Posterior vena cava (tissue), 2 donors: ENCODE data around the gene RHAG. TPM values are rescaled to one million over a fixed set of nuclear protein-coding genes. Genes with fewer than 3 reads are reported as not detected.
"Not testable (repeated sequence)": the region's sequence is repeated elsewhere in the genome, so short reads cannot be mapped to it uniquely, and the experiment has no call there.

ENCODE experiments used
- DNase-seq: peaks from one replicate; pipeline ENCODE4 v3.0.0-alpha.2; 2020; ENCODE audit warnings: low spot score
- intact Hi-C, 2 donors: fragments of 100-400 bp; cut with DNase I; formaldehyde crosslinking; loops; one replicate each; pipeline versions ENCODE4 v1.14.1 to v1.14.2; 2022 to 2023
- total RNA-seq, 2 donors: library from RNA; stranded (reverse); fragmentation: NEBNext Ultra II Directional; extraction: Animal tissue kit (Norgen Biotek cat#: 25700); gene quantifications; one replicate each; pipeline ENCODE4 v1.2.1, GENCODE V29; 2021
- donor health status: DM: yes; HTN: yes; CAD: no.
- donor health status: DM: yes; HTN: yes; CAD: no.

RHAG gene
- total RNA-seq, 2 donors from 2014 or later: 0.28 TPM; not detected in 1

DNA sequence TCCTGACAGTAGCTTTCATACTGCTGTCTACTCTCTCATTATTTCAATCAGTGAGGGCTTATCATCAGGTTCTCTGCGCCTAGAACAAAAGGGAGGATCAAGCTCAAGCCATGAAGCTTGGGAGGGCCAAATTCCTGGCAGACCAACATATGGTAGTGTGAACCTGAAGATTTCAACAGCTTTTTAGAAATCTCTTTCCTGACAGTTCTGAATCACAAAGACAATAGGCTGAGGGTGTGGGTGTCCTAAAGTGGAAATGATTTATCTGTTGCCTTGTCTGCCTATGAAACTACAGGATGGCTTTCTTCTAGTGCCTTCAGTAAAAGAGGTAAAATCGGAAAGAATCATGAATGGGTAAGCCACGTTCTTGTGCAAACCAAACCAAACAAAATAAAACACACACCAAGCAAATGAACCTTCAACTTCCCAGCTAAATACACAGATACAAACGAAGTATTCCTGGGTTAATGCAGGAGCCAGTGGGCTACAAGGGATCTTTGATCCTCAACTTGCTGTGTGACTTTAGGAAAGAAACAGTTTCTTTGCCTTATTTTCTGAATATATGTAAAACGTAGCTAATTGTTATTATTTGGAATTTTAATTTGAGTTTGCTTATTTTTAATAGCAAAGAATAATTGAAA lies 2.7 kb upstream of the RHAG start:
- DNase-seq: no peak
- intact Hi-C loops: no loop called here

DNA sequence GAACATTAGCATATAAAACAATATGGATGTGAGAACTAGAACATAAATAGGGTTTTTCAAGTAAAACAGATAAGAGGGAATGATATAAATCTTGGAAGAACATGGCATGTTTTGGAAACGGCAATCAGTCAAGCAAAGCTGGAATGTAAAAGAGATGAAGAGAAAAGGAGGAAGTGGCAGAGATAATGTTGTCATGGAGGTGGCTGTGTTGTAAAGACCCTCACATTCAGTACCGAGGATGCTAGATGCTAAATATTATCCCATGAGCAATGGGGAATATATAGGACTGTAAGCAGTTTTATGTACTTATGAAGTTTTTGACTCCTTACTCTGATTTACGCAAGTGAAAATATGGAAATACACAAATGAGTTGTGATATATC lies 702 bp upstream of the RHAG start:
- intact Hi-C loops: no loop called here
- DNase-seq: no peak

DNA sequence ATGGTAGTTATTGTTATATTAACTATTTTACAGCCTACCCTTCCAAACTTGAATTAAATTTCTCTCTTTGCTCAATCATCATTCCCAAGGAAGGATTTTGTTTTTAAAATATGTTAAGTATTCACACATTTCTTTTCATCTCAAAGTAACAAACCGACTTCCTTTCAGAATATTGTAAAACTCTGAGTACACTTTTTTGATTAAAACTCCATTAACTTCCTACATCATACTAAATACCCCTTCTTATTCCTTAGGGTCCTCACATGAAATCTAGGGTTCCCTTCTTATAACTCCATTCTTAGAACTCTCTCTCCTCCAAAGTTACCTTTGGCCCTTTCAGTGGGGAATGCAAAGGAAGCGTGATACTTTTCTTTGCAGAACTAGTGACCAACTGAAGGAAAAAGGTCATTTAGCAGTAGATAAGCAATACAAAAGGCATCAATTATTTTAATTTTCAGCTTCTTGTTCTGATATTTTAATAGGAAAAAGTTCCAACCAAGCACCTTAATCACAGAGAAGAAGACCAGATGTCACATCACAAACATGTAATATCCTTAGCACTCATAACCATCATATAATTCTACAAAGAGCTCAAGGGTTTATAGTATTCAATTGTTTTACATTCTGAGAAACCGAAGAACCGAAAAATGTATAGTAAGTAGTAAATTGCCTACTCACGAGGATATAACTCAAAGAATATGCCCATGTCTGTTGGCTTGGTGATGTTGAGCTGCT lies 494 bp downstream of the RHAG start:
- DNase-seq: no peak
- intact Hi-C loops: no loop called here

DNA sequence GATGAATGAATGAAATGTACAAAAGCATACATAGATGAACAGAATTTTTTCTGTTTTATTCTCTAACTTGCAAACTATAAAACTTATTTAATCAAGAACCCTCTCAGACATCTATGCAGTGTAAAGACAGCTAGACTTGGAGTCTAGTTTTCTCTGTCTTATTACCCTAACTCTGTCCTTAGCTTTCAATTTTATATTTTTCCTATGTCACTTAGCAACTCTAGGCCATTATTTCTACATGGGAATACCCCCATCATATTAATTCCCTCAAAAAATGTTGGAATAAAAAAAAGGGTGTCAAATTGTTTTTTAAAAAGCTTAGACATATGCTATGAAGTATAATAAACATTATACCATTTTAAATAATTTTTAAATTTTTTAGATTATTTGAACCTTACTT lies 1.2 kb downstream of the RHAG start:
- intact Hi-C loops: no loop called here
- no peak for DNase-seq

DNA sequence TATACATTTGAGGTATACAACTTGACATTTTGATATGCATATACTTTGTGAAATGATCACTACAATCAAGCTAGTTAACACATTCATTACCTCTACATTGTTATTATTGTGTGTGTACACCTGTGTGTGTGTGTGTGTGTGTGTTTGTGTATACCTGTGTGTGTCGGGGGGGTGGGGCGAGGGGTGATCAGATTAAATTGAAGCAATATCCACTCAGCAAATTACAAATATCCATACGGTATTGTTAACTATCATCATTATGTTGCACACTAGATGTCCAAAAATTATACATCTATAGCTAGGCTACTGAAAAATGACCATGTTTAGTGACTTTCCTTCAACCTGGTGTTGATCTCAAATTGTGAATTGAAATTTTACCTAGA lies 1.8 kb downstream of the RHAG start:
- intact Hi-C loops: no loop called here

DNA sequence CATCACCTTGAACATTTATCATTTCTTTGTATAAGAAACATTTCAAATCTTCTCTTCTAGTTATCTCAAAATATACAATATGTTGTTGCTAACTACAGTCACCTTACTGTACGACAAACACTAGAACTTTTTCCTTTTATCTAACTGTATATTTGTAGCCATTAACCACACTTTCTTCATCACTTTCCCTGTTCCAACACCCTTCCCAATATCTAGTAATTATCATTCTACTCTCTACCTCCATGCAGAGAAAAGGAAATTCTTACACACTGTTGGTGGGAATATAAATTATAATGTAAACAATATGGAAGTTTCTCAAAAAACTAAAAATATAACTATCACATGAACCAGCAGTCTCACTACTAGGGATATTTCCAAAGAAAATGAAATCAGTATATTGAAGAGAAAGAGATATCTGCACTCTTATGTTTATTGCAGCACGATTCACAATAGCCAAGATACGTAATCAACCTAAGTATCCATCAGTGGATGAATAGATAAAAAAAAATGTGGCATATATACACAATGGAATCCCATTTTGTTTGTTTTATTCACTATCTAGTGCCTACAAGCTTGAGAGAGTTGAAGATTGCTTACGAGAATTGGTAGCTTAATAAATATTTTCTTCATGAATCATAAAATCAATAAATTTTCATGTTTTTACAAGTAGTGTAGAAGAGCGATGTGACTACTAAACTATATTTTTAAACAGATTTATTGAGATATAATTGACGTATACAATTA lies 2.4 kb downstream of the RHAG start:
- DNase-seq: no peak
- intact Hi-C loops: no loop called here

More for the DNA sequence above, 1.8 kb downstream of the RHAG start:
- DNase-seq: no peak

DNA sequence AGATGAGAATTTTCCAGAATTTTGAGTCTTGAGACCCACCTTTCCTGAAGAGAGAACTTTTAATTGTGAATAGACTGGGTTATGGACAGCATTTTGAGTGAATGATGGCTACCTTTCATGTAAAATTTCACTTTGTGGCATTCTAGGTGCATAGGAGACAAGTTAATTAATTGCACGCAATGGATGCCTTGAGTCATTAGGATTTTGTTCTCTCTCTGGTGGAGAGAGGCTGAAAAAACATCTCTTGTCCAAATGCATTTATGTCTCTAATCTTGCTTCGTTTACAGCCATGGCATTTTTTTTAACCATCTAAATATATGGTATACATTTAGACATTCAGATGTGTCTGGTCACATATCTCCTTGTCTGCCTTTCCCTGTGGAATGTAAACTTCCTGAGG lies 3.1 kb downstream of the RHAG start:
- DNase-seq: no peak

DNA sequence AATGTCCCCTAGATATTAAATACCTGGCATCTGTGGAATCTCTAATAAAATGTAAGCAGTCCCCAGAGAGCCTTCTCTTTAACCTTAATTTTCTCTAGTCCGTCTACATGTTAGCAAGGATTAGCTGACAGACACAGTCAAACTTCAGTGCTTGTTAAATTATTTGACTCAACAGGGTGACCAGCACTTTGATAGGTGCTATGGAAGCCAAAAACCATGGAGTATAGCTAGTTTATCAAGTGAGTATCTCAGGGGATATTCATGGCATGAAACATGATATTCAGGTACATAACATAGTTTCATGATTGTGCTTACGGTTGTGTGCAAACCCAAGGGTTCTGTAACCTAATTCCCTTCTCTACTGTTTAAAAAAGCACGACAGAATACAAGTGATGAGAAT lies 3.9 kb downstream of the RHAG start:
- intact Hi-C loops: no loop called here

More for the DNA sequence above, 3.1 kb downstream of the RHAG start:
- intact Hi-C loops: no loop called here

DNA sequence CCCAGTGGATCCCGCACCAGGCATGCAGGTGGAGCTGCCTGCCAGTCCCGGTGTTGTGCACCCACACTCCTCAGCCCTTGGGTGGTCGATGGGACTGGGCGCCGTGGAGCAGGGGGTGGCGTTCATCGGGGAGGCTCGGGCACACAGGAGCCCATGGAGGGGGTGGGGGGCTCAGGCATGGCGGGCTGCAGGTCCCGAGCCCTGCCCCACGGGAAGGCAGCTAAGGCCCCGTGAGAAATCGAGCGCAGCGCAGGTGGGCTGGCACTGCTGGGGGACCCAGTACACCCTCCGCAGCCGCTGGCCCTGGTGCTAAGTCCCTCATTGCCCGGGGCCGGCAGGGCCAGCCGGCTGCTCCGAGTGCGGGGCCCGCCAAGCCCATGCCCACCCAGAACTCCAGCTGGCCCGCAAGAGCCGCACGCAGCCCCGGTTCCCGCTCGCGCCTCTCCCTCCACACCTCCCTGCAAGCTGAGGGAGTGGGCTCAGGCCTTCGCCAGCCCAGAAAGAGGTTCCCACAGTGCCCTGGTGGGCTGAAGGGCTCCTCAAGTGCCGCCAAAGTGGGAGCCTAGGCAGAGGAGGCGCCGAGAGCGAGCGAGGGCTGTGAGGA lies 7.1 kb downstream of the RHAG start:
- DNase-seq, intact Hi-C loops: not testable (repeated sequence)

More for the DNA sequence above, 3.9 kb downstream of the RHAG start:
- no peak for DNase-seq

DNA sequence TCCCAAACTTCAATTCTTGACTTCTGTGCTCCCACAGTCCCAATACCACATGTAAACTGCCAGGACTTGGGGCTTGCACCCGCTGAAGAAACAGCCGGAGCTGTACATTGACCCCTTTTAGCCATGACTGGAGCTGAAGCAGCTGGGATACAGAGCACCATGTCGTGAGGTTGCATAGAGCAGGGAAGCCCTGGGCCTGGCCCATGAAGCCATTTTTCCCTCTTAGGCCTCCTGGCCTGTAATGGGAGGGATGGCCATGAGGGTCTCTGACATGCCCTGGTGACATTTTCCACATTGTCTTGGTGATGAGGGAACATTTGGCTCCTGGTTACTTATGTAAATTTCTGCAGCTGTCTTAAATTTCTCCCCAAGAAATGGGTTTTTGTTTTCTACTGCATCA lies 9.8 kb downstream of the RHAG start:
- intact Hi-C loops: no loop called here

DNA sequence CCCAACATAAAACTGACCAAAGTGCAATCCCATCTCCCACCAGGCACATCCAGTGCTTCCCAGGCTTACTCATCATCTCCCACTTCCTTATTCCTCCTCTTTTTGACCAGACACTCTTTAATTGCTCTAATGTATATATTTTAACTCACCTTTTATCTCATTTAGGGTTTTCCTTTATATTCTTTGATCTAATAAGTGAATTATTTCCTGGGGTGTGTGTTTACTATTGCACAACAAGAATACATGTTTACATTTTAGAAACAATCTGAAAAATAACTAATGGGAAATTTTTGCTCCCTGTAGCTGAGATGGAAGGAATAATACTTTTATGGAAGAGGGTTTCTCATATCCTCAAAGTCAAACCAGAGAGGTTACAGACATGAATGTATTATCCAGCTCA lies 18.4 kb downstream of the RHAG start:
- intact Hi-C loops: no loop called here
- no peak for DNase-seq

More for the DNA sequence above, 9.8 kb downstream of the RHAG start:
- DNase-seq: no peak

DNA sequence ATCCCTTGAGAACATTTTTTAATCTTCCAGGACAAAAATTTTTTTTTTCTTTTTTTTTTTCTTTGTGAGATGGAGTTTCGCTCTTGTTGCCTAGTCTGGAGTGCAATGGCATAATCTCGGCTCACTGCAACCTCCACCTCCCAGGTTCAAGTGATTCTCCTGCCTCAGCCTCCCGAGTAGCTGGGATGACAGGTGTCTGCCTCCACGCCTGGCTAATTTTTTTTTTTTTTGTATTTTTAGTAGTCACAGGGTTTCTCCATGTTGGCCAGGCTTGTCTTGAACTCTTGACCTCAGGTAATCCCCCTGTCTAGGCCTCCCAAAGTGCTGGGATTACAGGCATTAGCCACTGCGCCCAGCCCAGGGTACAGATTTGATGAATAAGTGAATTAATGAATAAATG lies 22.5 kb downstream of the RHAG start:
- intact Hi-C loops: not testable (repeated sequence)

DNA sequence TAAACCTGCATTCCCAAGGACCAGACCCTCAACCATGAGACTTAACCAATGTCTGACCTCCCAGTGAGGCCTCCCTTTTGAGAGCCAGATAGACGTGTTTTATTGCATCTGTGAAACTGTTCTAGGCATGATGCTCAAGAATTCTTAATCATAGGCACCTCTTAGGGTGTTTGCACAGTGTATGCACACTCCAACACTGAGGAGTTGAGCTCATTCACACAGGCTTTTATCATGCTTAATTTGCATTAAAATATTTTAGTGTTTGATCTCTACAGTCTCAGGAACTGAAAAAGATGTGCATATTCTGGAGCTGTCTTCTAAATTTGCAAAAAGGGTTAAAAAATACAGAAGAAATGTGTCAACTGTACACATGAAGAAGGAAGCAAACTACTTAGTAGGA lies 27.4 kb downstream of the RHAG start:
- intact Hi-C loops: no loop called here

More for the DNA sequence above, 22.5 kb downstream of the RHAG start:
- DNase-seq: not testable (repeated sequence)

DNA sequence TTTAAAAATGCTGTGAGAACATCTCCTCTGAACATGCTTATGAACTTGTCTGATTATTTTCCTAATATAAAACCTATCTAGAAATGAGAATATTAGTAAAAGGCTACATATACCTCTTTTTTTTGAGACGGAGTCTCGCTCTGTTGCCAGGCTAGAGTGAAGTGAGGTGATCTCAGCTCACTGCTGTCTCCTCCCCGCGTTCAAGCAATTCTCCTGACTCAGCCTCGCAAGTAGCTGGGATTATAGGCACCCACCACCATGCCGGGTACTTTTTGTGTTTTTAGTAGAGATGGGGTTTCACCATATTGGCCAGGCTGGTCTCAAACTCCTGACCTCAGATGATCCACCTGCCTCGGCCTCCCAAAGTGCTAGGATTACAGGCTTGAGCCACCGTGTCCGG lies 28.4 kb downstream of the RHAG start:
- intact Hi-C loops, DNase-seq: not testable (repeated sequence)

More for the DNA sequence above, 27.4 kb downstream of the RHAG start:
- no peak for DNase-seq

DNA sequence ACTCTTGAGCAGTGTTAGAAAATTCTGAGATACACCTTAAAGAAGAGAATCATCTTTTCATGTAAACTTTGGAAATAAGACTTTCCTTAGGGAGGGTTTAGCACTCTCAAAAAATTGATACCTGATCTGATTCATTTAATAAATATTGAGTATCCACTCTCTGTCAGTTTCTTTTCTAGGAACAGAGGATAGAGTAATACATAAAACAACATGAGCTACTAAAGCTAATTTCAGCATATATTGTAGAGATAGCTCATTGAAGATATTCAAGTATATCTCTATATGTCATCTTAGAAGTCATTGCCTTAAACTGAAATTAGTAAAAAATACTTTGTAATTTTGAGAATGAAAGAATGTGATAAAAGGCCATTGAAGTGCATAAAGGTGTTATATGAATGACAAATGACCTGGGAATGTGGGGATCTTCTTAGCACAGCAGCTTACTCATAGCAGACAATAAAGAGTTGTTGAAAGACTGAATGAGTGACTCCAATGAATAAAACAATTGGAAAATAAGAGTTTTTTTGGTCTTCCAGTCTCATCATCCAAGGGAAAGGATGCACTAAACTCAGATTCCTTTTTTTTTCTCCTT lies 29.2 kb downstream of the RHAG start:
- intact Hi-C loops: no loop called here

DNA sequence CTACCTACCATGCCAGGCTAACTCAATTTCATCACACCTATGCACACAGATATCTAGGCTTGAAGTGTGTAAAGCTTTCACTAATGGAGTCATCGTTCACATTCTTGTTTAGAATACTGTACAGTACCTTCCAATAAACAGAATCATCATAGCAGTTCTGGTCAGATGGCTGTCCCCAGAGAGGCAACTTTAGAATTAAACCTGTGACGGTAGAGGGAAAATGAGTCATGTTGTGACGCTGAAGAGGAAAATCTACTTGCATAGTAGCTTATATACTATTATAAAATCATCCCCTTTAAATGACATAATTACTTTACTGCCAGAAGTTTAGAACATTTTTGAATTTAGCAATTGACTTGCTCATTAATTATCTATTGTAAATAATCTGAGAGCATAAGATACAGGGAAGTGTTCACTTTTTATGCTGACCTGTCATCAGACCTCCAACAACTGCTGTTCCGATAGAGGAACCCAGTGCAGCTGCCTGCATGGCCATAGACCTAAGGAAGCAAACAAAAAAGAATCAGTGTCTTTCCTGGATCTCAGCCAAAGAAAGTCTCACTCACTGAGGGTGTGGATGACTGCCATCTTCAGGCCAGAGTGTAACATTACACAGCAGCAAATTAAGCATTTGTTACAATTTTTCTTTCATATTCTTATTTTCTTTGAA lies 29.8 kb downstream of the RHAG start:
- DNase-seq: no peak
- intact Hi-C loops: no loop called here

More for the DNA sequence above, 29.2 kb downstream of the RHAG start:
- DNase-seq: no peak

DNA sequence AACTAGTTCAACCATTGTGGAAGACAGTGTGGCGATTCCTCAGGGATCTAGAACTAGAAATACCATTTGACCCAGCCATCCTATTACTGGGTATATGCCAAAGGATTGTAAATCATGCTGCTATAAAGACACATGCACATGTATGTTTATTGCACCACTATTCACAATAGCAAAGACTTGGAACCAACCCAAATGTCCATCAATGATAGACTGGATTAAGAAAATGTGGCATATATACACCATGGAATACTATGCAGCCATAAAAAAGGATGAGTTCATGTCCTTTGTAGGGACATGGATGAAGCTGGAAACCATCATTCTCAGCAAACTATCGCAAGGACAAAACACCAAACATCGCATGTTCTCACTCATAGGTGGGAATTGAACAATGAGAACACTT lies 32.6 kb downstream of the RHAG start:
- DNase-seq, intact Hi-C loops: not testable (repeated sequence)

DNA sequence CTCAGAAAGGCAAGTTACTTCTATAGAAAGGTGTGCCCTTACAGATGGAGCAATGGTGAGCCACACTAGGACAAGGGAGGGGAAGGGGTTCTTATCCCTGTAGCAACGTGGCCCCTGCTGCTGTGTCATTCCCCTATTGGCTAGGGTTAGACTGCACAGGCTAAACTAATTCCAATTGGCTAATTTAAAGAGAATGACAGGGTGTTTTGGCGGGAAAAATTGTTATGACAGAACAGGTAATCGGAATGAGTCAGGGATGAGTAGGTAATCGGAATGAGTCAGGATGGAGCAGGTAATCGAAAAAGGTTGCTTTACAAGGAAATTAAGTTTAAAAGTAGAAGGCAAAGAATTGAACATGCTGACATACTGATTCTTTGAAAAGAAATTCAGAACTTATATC lies 49.4 kb downstream of the RHAG start:
- DNase-seq, intact Hi-C loops: not testable (repeated sequence)

DNA sequence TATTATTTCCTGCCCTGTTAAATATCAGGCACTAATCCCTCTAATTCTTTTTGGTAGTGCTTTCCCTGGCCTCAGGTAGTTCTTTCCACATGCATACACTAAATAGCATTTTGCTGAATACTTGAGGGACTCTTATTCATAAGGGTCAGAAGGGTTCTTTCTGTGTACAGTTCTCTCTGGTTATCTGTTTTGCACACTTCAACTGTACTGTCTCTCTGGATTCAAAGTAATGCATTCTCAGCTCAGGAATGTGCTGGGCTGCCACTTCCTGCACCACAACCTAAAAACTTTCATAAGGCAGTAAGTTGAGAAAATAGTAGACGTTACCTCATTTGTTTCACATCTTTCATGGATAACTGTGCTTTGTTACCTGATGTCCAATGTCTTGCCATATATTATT lies 54.1 kb downstream of the RHAG start:
- no peak for DNase-seq
- intact Hi-C loops: no loop called here
